ENCODE results near the gene CCT5. TPM values are rescaled to one million over a fixed set of nuclear protein-coding genes. Genes with fewer than 3 reads are reported as not detected.

The CCT5 gene
- polyA plus RNA-seq, 1 of the 3 experiments (the other 2 are of a cell fraction), result 378 TPM

DNA sequence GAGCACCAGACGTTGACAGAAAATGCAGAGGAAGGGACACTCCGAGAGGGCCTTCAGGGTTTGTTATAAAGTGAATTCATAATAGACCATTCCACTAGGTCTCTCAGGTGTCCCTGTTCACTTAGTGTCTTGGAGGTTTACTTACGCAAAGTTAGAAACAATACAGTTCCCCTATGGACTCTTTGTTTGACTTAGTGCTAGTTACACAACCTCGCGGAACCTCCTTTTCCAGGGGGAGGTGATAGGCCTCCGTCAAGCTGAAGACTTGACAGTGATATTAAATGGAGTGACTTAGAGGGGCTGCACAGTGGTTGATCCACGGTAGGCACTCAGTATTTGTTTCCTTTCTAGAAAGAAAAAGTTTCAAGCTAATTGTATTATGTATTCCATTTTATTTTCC lies 1.3 kb downstream of the CCT5 start:
- CTCF ChIA-PET, result interaction anchor here (0.6 to 1.2 kb wide), 3 partner anchors 12 to 1170 kb away, joined by 3 read pairs; no protein-coding TSS in a partner anchor
- 14% methylated on average over 7 of the region's 7 CpGs for WGBS (ENCODE audit: low lambda C conversion rate)
- peak overlapping the region; percentile 98 for H3K9ac ChIP-seq

More for the DNA sequence above, 1.3 kb downstream of the CCT5 start:
- Histone ChIP-seq H4K20me1 (ENCODE audit: insufficient read depth) (peaks cover 51% of the 10 kb centered on the region), H3K4me1 (ENCODE audit: control insufficient read depth in 1 of 2, insufficient read depth in 2 of 2, low read depth in 1 of 2, low read length in 1 of 2) (peaks cover 7 to 20% of the 10 kb centered on the region in 2 experiments; a peak in 3 of 4 replicates), H3K36me3 (replicated peaks in 1 of 2; ENCODE audit: control insufficient read depth in 1 of 2, insufficient read depth in 2 of 2, low read length in 1 of 2) (peaks cover 41 to 47% of the 10 kb centered on the region in 2 experiments), H3K4me2 (peak overlapping the region; percentile 90), H3F3A (replicated peaks; ENCODE audit: insufficient read depth) (peaks cover 4% of the 10 kb centered on the region), H3K27ac (ENCODE audit: low read depth in 2 of 2, low read length in 1 of 2) (no peak overlapping the region; a peak in 1 of 4 replicates), H3K9me3 (no peaks in the 10 kb centered on the region), H3K9me2 (no peaks in the 10 kb centered on the region), H2AFZ (ENCODE audit: low read depth) (no peak overlapping the region), H3K4me3 (ENCODE audit: low read depth in 2 of 2, low read length in 1 of 2) (peak overlapping the region; percentile 93 to 98), H3K27me3 (ENCODE audit: insufficient read depth) (no peaks in the 10 kb centered on the region), H3K79me2 (ENCODE audit: insufficient read depth) (peaks cover 88% of the 10 kb centered on the region)
- TF ChIP-seq ELF1 (IDR thresholded peaks at IDR 0.05) (no peak), YY1 (IDR thresholded peaks at IDR 0.05; ENCODE audit: low read depth) (no peak), GATA2 (CRISPR knock-in tag; IDR thresholded peaks at IDR 0.05) (no peak), FOXM1 (IDR thresholded peaks at IDR 0.05; ENCODE audit: low read depth) (no peak), FOSL2 (IDR thresholded peaks at IDR 0.05; ENCODE audit: borderline replicate concordance, low read depth) (no peak), TAF1 (IDR thresholded peaks at IDR 0.05; ENCODE audit: borderline replicate concordance, low read depth, low read length) (no peak), RXRA (IDR thresholded peaks at IDR 0.05; ENCODE audit: borderline replicate concordance, low read depth) (no peak), TCF12 (IDR thresholded peaks at IDR 0.05) (no peak)
- TF ChIP-seq, protein P1, sequence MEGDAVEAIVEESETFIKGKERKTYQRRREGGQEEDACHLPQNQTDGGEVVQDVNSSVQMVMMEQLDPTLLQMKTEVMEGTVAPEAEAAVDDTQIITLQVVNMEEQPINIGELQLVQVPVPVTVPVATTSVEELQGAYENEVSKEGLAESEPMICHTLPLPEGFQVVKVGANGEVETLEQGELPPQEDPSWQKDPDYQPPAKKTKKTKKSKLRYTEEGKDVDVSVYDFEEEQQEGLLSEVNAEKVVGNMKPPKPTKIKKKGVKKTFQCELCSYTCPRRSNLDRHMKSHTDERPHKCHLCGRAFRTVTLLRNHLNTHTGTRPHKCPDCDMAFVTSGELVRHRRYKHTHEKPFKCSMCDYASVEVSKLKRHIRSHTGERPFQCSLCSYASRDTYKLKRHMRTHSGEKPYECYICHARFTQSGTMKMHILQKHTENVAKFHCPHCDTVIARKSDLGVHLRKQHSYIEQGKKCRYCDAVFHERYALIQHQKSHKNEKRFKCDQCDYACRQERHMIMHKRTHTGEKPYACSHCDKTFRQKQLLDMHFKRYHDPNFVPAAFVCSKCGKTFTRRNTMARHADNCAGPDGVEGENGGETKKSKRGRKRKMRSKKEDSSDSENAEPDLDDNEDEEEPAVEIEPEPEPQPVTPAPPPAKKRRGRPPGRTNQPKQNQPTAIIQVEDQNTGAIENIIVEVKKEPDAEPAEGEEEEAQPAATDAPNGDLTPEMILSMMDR (IDR thresholded peaks at IDR 0.05), result no peak
- TF ChIP-seq, protein P2, sequence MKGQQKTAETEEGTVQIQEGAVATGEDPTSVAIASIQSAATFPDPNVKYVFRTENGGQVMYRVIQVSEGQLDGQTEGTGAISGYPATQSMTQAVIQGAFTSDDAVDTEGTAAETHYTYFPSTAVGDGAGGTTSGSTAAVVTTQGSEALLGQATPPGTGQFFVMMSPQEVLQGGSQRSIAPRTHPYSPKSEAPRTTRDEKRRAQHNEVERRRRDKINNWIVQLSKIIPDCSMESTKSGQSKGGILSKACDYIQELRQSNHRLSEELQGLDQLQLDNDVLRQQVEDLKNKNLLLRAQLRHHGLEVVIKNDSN (IDR thresholded peaks at IDR 0.05; ENCODE audit: borderline replicate concordance, low read depth), result no peak
- TF ChIP-seq, protein P3, sequence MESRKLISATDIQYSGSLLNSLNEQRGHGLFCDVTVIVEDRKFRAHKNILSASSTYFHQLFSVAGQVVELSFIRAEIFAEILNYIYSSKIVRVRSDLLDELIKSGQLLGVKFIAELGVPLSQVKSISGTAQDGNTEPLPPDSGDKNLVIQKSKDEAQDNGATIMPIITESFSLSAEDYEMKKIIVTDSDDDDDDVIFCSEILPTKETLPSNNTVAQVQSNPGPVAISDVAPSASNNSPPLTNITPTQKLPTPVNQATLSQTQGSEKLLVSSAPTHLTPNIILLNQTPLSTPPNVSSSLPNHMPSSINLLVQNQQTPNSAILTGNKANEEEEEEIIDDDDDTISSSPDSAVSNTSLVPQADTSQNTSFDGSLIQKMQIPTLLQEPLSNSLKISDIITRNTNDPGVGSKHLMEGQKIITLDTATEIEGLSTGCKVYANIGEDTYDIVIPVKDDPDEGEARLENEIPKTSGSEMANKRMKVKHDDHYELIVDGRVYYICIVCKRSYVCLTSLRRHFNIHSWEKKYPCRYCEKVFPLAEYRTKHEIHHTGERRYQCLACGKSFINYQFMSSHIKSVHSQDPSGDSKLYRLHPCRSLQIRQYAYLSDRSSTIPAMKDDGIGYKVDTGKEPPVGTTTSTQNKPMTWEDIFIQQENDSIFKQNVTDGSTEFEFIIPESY (IDR thresholded peaks at IDR 0.05; ENCODE audit: borderline replicate concordance, low read depth), result no peak
- TF ChIP-seq, protein P4, sequence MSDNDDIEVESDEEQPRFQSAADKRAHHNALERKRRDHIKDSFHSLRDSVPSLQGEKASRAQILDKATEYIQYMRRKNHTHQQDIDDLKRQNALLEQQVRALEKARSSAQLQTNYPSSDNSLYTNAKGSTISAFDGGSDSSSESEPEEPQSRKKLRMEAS (IDR thresholded peaks at IDR 0.05; ENCODE audit: low read depth), result no peak
- TF ChIP-seq, protein P5, sequence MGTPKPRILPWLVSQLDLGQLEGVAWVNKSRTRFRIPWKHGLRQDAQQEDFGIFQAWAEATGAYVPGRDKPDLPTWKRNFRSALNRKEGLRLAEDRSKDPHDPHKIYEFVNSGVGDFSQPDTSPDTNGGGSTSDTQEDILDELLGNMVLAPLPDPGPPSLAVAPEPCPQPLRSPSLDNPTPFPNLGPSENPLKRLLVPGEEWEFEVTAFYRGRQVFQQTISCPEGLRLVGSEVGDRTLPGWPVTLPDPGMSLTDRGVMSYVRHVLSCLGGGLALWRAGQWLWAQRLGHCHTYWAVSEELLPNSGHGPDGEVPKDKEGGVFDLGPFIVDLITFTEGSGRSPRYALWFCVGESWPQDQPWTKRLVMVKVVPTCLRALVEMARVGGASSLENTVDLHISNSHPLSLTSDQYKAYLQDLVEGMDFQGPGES (IDR thresholded peaks at IDR 0.05; ENCODE audit: low read depth, low read length), result no peak
- no peak for DNase-seq
- POLR2A ChIA-PET, result interaction anchor here (1.7 to 2.7 kb wide), 2 partner anchors 13 to 102 kb away, joined by 6 to 11 read pairs; partner anchors contain the start of gene MARCHF6
